ENCODE data around the gene EXOC4.

The EXOC4 gene

GRCh38 chr7:133395551-133395950 lies 142.7 kb downstream of the EXOC4 start:
- in situ Hi-C loops (cut with MboI; ENCODE audit: low pct_unique_long_range_greater_than_20kb, low sequenced_read_pairs): no loop called here
- no peak for DNase-seq

- in situ Hi-C loops (cut with MboI; ENCODE audit: low pct_unique_long_range_greater_than_20kb, low sequenced_read_pairs): no loop called here
- DNase-seq: peak; percentile 19
Measured at GRCh38 chr7:133398506-133398905, 145.6 kb downstream of the EXOC4 start.

- in situ Hi-C loops (cut with MboI; ENCODE audit: low pct_unique_long_range_greater_than_20kb, low sequenced_read_pairs): no loop called here
- DNase-seq: no peak
Measured at GRCh38 chr7:133401225-133401624, 148.3 kb downstream of the EXOC4 start.

- in situ Hi-C loops (cut with MboI; ENCODE audit: low pct_unique_long_range_greater_than_20kb, low sequenced_read_pairs): no loop called here
- no peak for DNase-seq
Measured at GRCh38 chr7:133408212-133408611, 155.3 kb downstream of the EXOC4 start.

- DNase-seq: no peak
- in situ Hi-C loops (cut with MboI; ENCODE audit: low pct_unique_long_range_greater_than_20kb, low sequenced_read_pairs): no loop called here
Measured at GRCh38 chr7:133409421-133409820, 156.5 kb downstream of the EXOC4 start.

GRCh38 chr7:133409966-133410365 lies 157.1 kb downstream of the EXOC4 start:
- in situ Hi-C loops (cut with MboI; ENCODE audit: low pct_unique_long_range_greater_than_20kb, low sequenced_read_pairs): no loop called here
- DNase-seq: no peak

- in situ Hi-C loops (cut with MboI; ENCODE audit: low pct_unique_long_range_greater_than_20kb, low sequenced_read_pairs): no loop called here
- no peak for DNase-seq
Measured at GRCh38 chr7:133411395-133411794, 158.5 kb downstream of the EXOC4 start.

- in situ Hi-C loops (cut with MboI; ENCODE audit: low pct_unique_long_range_greater_than_20kb, low sequenced_read_pairs): no loop called here
- no peak for DNase-seq
Measured at GRCh38 chr7:133412942-133413341, 160.1 kb downstream of the EXOC4 start.

- in situ Hi-C loops (cut with MboI; ENCODE audit: low pct_unique_long_range_greater_than_20kb, low sequenced_read_pairs): no loop called here
- DNase-seq: no peak
Measured at GRCh38 chr7:133419041-133419440, 166.2 kb downstream of the EXOC4 start.

- in situ Hi-C loops (cut with MboI; ENCODE audit: low pct_unique_long_range_greater_than_20kb, low sequenced_read_pairs): no loop called here
- no peak for DNase-seq
Measured at GRCh38 chr7:133423618-133424017, 170.7 kb downstream of the EXOC4 start.

GRCh38 chr7:133428326-133428725 lies 175.4 kb downstream of the EXOC4 start:
- no peak for DNase-seq
- in situ Hi-C loops (cut with MboI; ENCODE audit: low pct_unique_long_range_greater_than_20kb, low sequenced_read_pairs): no loop called here

GRCh38 chr7:133428876-133429275 lies 176.0 kb downstream of the EXOC4 start:
- DNase-seq: no peak
- in situ Hi-C loops (cut with MboI; ENCODE audit: low pct_unique_long_range_greater_than_20kb, low sequenced_read_pairs): no loop called here

- DNase-seq: no peak
- in situ Hi-C loops (cut with MboI; ENCODE audit: low pct_unique_long_range_greater_than_20kb, low sequenced_read_pairs): no loop called here
Measured at GRCh38 chr7:133429371-133429770, 176.5 kb downstream of the EXOC4 start.

- in situ Hi-C loops (cut with MboI; ENCODE audit: low pct_unique_long_range_greater_than_20kb, low sequenced_read_pairs): no loop called here
- DNase-seq: no peak
Measured at GRCh38 chr7:133431134-133431724, 178.4 kb downstream of the EXOC4 start.

GRCh38 chr7:133433165-133433812 lies 180.4 kb downstream of the EXOC4 start:
- in situ Hi-C loops (cut with MboI; ENCODE audit: low pct_unique_long_range_greater_than_20kb, low sequenced_read_pairs): no loop called here
- DNase-seq: no peak

GRCh38 chr7:133434246-133434865 lies 181.5 kb downstream of the EXOC4 start:
- in situ Hi-C loops (cut with MboI; ENCODE audit: low pct_unique_long_range_greater_than_20kb, low sequenced_read_pairs): no loop called here
- peak; percentile 63 for DNase-seq

- DNase-seq: no peak
- in situ Hi-C loops (cut with MboI; ENCODE audit: low pct_unique_long_range_greater_than_20kb, low sequenced_read_pairs): no loop called here
Measured at GRCh38 chr7:133436014-133436428, 183.1 kb downstream of the EXOC4 start.

GRCh38 chr7:133437544-133437943 lies 184.7 kb downstream of the EXOC4 start:
- no peak for DNase-seq
- in situ Hi-C loops (cut with MboI; ENCODE audit: low pct_unique_long_range_greater_than_20kb, low sequenced_read_pairs): no loop called here

GRCh38 chr7:133442818-133443217 lies 189.9 kb downstream of the EXOC4 start:
- in situ Hi-C loops (cut with MboI; ENCODE audit: low pct_unique_long_range_greater_than_20kb, low sequenced_read_pairs): no loop called here
- DNase-seq: no peak

- in situ Hi-C loops (cut with MboI; ENCODE audit: low pct_unique_long_range_greater_than_20kb, low sequenced_read_pairs): no loop called here
- no peak for DNase-seq
Measured at GRCh38 chr7:133445617-133446016, 192.7 kb downstream of the EXOC4 start.

GRCh38 chr7:133448012-133448411 lies 195.1 kb downstream of the EXOC4 start:
- no peak for DNase-seq
- in situ Hi-C loops (cut with MboI; ENCODE audit: low pct_unique_long_range_greater_than_20kb, low sequenced_read_pairs): no loop called here

Measured in KBM-7 (cell line).